Fibroblast of peridontal ligament (primary cell): ENCODE results near the gene ADH6.
"Not testable (repeated sequence)": the region's sequence is repeated elsewhere in the genome, so short reads cannot be mapped to it uniquely, and the experiment has no call there.

Experiments used
- DNase-seq: peaks from one replicate; pipeline ENCODE4 v3.0.0-alpha.2; 2010; ENCODE audit errors: extremely low read depth

The ADH6 gene

GRCh38 chr4:99190336-99190735 lies 28.7 kb downstream of the ADH6 start:
- no peak for DNase-seq

GRCh38 chr4:99189900-99190299 lies 29.1 kb downstream of the ADH6 start:
- not testable (repeated sequence) for DNase-seq

GRCh38 chr4:99186029-99186428 lies 33.0 kb downstream of the ADH6 start:
- no peak for DNase-seq

- no peak for DNase-seq
These were observed 33.5 kb downstream of the ADH6 start for GRCh38 chr4:99185581-99185980.

GRCh38 chr4:99180382-99181070 lies 38.5 kb downstream of the ADH6 start:
- DNase-seq: peak; percentile 77

- DNase-seq: no peak
These were observed 39.4 kb downstream of the ADH6 start for GRCh38 chr4:99179626-99180025.

- no peak for DNase-seq
These were observed 39.9 kb downstream of the ADH6 start for GRCh38 chr4:99179178-99179577.

GRCh38 chr4:99166544-99166943 lies 52.5 kb downstream of the ADH6 start:
- no peak for DNase-seq

- DNase-seq: no peak
These were observed 53.1 kb downstream of the ADH6 start for GRCh38 chr4:99165978-99166377.

GRCh38 chr4:99161373-99162099 lies 57.5 kb downstream of the ADH6 start:
- DNase-seq: no peak

- no peak for DNase-seq
These were observed 59.3 kb downstream of the ADH6 start for GRCh38 chr4:99159699-99160098.

GRCh38 chr4:99157478-99157935 lies 61.5 kb downstream of the ADH6 start:
- no peak for DNase-seq

GRCh38 chr4:99156992-99157391 lies 62.1 kb downstream of the ADH6 start:
- no peak for DNase-seq

- DNase-seq: no peak
These were observed 64.2 kb downstream of the ADH6 start for GRCh38 chr4:99154658-99155342.
